K562 (cell line): ENCODE measurements around the gene SUFU. TPM values are rescaled to one million over a fixed set of nuclear protein-coding genes. Genes with fewer than 3 reads are reported as not detected.

Experiments used
- ARHGAP35 ChIP-seq: fragments of 450-650 bp; IDR thresholded peaks from 2 replicates; pipeline ENCODE4 v1.6.1; 2018; ENCODE audit not compliant: partially characterized antibody
- ARID1B ChIP-seq: fragments of 450-650 bp; IDR thresholded peaks from 2 replicates; pipeline ENCODE4 v1.6.1; 2016; ENCODE audit warnings: antibody characterized with exemption, mild to moderate bottlenecking, inconsistent platforms
- BMI1 ChIP-seq: fragments of 150-350 bp; IDR thresholded peaks from 2 replicates; pipeline ENCODE4 v1.6.1; 2014; ENCODE audit warnings: low read length
- CC2D1A ChIP-seq: fragments of 450-650 bp; IDR thresholded peaks from 2 replicates; pipeline ENCODE4 v1.6.1; 2017; ENCODE audit warnings: mild to moderate bottlenecking
- CCAR2 ChIP-seq: fragments of 200-400 bp; formaldehyde crosslinking; IDR thresholded peaks from 2 replicates; pipeline ENCODE4 v1.6.1; 2017; ENCODE audit warnings: mild to moderate bottlenecking, low read depth, low read length
- CEBPB ChIP-seq: fragments of 450-650 bp; IDR thresholded peaks from 2 replicates; pipeline ENCODE4 v1.6.1; 2016; ENCODE audit warnings: missing genetic modification characterization, missing compliant biosample characterization
- GTF2B ChIP-seq: IDR thresholded peaks from 2 replicates; pipeline ENCODE4 v1.6.1; 2011; ENCODE audit not compliant: insufficient read length; ENCODE audit errors: extremely low read depth
- ID3 ChIP-seq, 2 experiments: fragments of 250-450 bp in 1 of 2; fragments of 450-650 bp in 1 of 2; sonication (Bioruptor Pico) in 1 of 2; IDR thresholded peaks; 2 replicates each; pipeline versions ENCODE4 v1.6.1 to v1.8.0; 2016 to 2021; ENCODE audit warnings: mild to moderate bottlenecking in 2 of 2, moderate library complexity in 2 of 2, missing compliant biosample characterization in 1 of 2, missing genetic modification characterization in 1 of 2
- ILF3 ChIP-seq: fragments of 450-650 bp; IDR thresholded peaks from 2 replicates; pipeline ENCODE4 v1.6.1; 2018; ENCODE audit warnings: antibody characterized with exemption, mild to moderate bottlenecking, moderate library complexity, borderline replicate concordance
- KDM1A ChIP-seq, 2 experiments: fragments of 450-650 bp; IDR thresholded peaks; 2 replicates each; pipeline ENCODE4 v1.6.1; 2016; ENCODE audit warnings: mild to moderate bottlenecking in 2 of 2
- KLF10 ChIP-seq: fragments of 250-450 bp; sonication (Bioruptor Pico); IDR thresholded peaks from 2 replicates; pipeline ENCODE4 v1.6.1; 2021; ENCODE audit warnings: matching md5 sums
- MLX ChIP-seq, 2 experiments: fragments of 450-650 bp in 1 of 2; sonication (generic) in 1 of 2; formaldehyde crosslinking; conservative IDR thresholded peaks; 2 replicates each; pipeline versions ENCODE4 v1.4.0 to v1.8.1; 2020 to 2022; ENCODE audit warnings: mild to moderate bottlenecking in 1 of 2, missing genetic modification reagents in 1 of 2
- SETDB1 ChIP-seq: IDR thresholded peaks from one replicate; pipeline ENCODE4 v1.6.1; 2012; ENCODE audit warnings: low read length, control low read depth, inconsistent platforms
- SMARCA4 ChIP-seq: fragments of 450-650 bp; IDR thresholded peaks from 2 replicates; pipeline ENCODE4 v1.6.1; 2016
- ZBTB11 ChIP-seq, 3 experiments: fragments of 200-800 bp in 1 of 3; fragments of 250-450 bp in 1 of 3; fragments of 450-650 bp in 1 of 3; sonication (Bioruptor Pico) in 1 of 3; sonication (Bioruptor generic) in 1 of 3; formaldehyde crosslinking in 1 of 3; IDR thresholded peaks; 2 replicates each; pipeline versions ENCODE4 v1.6.1 to v1.8.0; 2016 to 2022; ENCODE audit warnings: mild to moderate bottlenecking in 2 of 3, missing genetic modification characterization in 2 of 3, missing compliant biosample characterization in 1 of 3, moderate library complexity in 1 of 3
- ZBTB17 ChIP-seq: fragments of 450-650 bp; formaldehyde crosslinking; IDR thresholded peaks from 2 replicates; pipeline ENCODE4 v1.4.0; 2020; ENCODE audit warnings: mild to moderate bottlenecking
- ZBTB7A ChIP-seq: IDR thresholded peaks from 2 replicates; pipeline ENCODE4 v1.6.1; 2011; ENCODE audit warnings: low read depth, mild to moderate bottlenecking, low read length, moderate library complexity, borderline replicate concordance; ENCODE audit not compliant: control insufficient read depth
- ZMIZ1 ChIP-seq, 2 experiments: fragments of 150-350 bp in 1 of 2; IDR thresholded peaks; 2 replicates each; pipeline ENCODE4 v1.6.1; 2012 to 2016; ENCODE audit warnings: low read depth in 2 of 2, low read length in 2 of 2, mild to moderate bottlenecking in 1 of 2, moderate library complexity in 1 of 2
- ZNF232 ChIP-seq: sonication (generic); formaldehyde crosslinking; IDR thresholded peaks from 2 replicates; pipeline ENCODE4 v1.8.0; 2022; ENCODE audit warnings: mild to moderate bottlenecking, missing genetic modification reagents
- ZNF586 ChIP-seq: fragments of 450-650 bp; formaldehyde crosslinking; conservative IDR thresholded peaks from 2 replicates; pipeline ENCODE4 v1.4.0; 2020; ENCODE audit warnings: mild to moderate bottlenecking, moderate library complexity
- polyA plus RNA-seq, 8 experiments: library from polyadenylated mRNA; depleted of rRNA in 4 of 8; stranded (reverse) in 5 of 8; unstranded in 3 of 8; fragments of >200 nt; fragmentation: Nextera tagmentation in 2 of 8; fragmentation: Illumina TruSeq in 1 of 8; extraction: Ambion mirVana in 2 of 8; extraction: Trizol in 1 of 8; gene quantifications; 2 replicates each; pipeline versions ENCODE4 v1.2.1 to v1.2.3, GENCODE V29; 2011 to 2014; ENCODE audit warnings: inconsistent platforms in 1 of 8, missing spikeins in 1 of 8
- total RNA-seq, 7 experiments: library from RNA; depleted of rRNA in 6 of 7; stranded (reverse); fragments of >200 nt in 6 of 7; fragmentation: Illumina TruSeq in 2 of 7; extraction: Trizol in 2 of 7; gene quantifications; 2 replicates each; pipeline versions ENCODE4 v1.2.1 to v1.2.3, GENCODE V29; 2011 to 2021; ENCODE audit warnings: low replicate concordance in 1 of 7

SUFU gene
- total and polyA plus RNA-seq, 9 of the 15 experiments (the other 6 are each of a cell fraction or from before 2014, with no cell fraction given) = 0.59 to 6.3 (median 0.82) TPM

- TF ChIP-seq ZMIZ1 (IDR thresholded peaks at IDR 0.05; ENCODE audit: low read depth in 2 of 2, low read length in 2 of 2) (no peak), ZNF232 (CRISPR knock-in tag) (no peak), ZBTB17 (no peak), KLF10 (CRISPR knock-in tag) (no peak), SETDB1 (no peak), ARHGAP35 (no peak), BMI1 (no peak), CEBPB (peak; percentile 88), MLX (CRISPR knock-in tag; conservative IDR thresholded peaks at IDR 0.05) (no peak), ID3 (CRISPR knock-in tag; IDR thresholded peaks at IDR 0.05) (no peak), ID3 (tag; IDR thresholded peaks at IDR 0.05) (no peak), KDM1A (IDR thresholded peaks at IDR 0.05) (0 out of 4 replicates have a peak, but pooled peaks of 1 of the 2 experiments have one; percentile 37), ILF3 (no peak), CCAR2 (no peak), ZBTB7A (peak; percentile 94), ARID1B (peak; percentile 73), ZNF586 (no peak), SMARCA4 (peak; percentile 80; the same call in 1 of the 2 replicates), ZBTB11 (CRISPR knock-in tag; IDR thresholded peaks at IDR 0.05) (no peak), CC2D1A (no peak), GTF2B (no peak)
Measured at GRCh38 chr10:102604439-102604841, 100.7 kb downstream of the SUFU start (continued).
